Thoracic aorta (tissue), 2 donors: ENCODE measurements around the gene NPAS3. TPM values are rescaled to one million over a fixed set of nuclear protein-coding genes. Genes with fewer than 3 reads are reported as not detected.

Source experiments
- ATAC-seq: fragments of 150-250 bp; one replicate; pipeline ENCODE4 v1.8.0; 2017; ENCODE audit warnings: low read depth; ENCODE audit not compliant: insufficient number of reproducible peaks, low FRiP score
- DNase-seq: peaks from one replicate; pipeline ENCODE4 v3.0.0-alpha.2; 2020; ENCODE audit warnings: low spot score
- H3K27ac ChIP-seq, 2 donors: fragments of 200-600 bp; sonication (generic); 1 replicate in 1 of 2; 2 replicates in 1 of 2; pipeline ENCODE4 v1.5.1; 2016; ENCODE audit warnings: mild to moderate bottlenecking in 2 of 2, moderate library complexity in 2 of 2
- H3K27me3 ChIP-seq: fragments of 200-600 bp; sonication (generic); replicated peaks from 2 replicates; pipeline ENCODE4 v1.6.0; 2016; ENCODE audit warnings: mild to moderate bottlenecking; ENCODE audit not compliant: insufficient read depth
- H3K36me3 ChIP-seq: fragments of 200-600 bp; sonication (generic); one replicate; pipeline ENCODE4 v1.5.1; 2016
- H3K4me1 ChIP-seq, 2 donors: fragments of 200-600 bp; sonication (generic); 1 replicate in 1 of 2; 2 replicates in 1 of 2; pipeline versions ENCODE4 v1.5.1 to v1.6.0; 2016; ENCODE audit warnings: low read depth in 2 of 2, mild to moderate bottlenecking in 1 of 2; ENCODE audit not compliant: control insufficient read depth in 1 of 2
- H3K4me3 ChIP-seq: fragments of 200-600 bp; sonication (generic); 2 replicates; pipeline ENCODE4 v1.5.1; 2016; ENCODE audit warnings: mild to moderate bottlenecking
- H3K9me3 ChIP-seq: fragments of 200-600 bp; sonication (generic); 2 replicates; pipeline ENCODE4 v1.5.1; 2016
- total RNA-seq, 2 donors: library from RNA; depleted of rRNA; stranded (reverse); fragments of >200 nt; gene quantifications; one replicate each; pipeline versions ENCODE4 v1.1.0 to v1.2.3, GENCODE V29; 2016
- TF ChIP-seq, protein P1 (sequence below): fragments of 200-600 bp; sonication (generic); IDR thresholded peaks from one replicate; pipeline ENCODE4 v1.5.1; 2019; ENCODE audit warnings: antibody characterized with exemption

Gene NPAS3
- total RNA-seq, 2 donors from 2014 or later, result 1.1 TPM; not detected in 1

DNA sequence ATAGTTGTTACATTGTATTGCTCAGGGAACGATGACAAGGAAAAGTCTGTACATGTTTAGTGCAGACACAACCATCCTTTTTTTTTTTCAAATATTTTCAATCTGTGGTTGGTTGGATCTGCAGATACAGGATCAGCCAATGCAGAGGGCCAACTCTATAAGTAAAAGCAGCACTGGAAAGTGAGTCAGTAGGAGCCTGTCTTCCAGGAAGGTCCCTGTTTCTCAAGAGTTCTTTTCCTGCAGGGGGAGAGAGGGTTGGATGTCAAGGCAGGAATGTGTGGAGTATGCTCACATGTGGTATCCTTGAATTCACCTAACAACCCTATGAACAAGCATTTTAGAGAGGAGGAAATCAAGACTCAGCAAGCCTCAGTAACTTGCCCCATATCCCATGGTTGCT, 409.1 kb downstream of the NPAS3 start:
- TF ChIP-seq, protein P1, sequence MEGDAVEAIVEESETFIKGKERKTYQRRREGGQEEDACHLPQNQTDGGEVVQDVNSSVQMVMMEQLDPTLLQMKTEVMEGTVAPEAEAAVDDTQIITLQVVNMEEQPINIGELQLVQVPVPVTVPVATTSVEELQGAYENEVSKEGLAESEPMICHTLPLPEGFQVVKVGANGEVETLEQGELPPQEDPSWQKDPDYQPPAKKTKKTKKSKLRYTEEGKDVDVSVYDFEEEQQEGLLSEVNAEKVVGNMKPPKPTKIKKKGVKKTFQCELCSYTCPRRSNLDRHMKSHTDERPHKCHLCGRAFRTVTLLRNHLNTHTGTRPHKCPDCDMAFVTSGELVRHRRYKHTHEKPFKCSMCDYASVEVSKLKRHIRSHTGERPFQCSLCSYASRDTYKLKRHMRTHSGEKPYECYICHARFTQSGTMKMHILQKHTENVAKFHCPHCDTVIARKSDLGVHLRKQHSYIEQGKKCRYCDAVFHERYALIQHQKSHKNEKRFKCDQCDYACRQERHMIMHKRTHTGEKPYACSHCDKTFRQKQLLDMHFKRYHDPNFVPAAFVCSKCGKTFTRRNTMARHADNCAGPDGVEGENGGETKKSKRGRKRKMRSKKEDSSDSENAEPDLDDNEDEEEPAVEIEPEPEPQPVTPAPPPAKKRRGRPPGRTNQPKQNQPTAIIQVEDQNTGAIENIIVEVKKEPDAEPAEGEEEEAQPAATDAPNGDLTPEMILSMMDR, result no peak
- Histone ChIP-seq H3K36me3 (no peaks in the 10 kb centered on the region), H3K4me3 (no peak overlapping the region), H3K27me3 (no peaks in the 10 kb centered on the region), H3K27ac (no peak overlapping the region), H3K9me3 (no peaks in the 10 kb centered on the region), H3K4me1 (no peaks in the 10 kb centered on the region)
- DNase-seq, result no peak
- ATAC-seq, result no peak

DNA sequence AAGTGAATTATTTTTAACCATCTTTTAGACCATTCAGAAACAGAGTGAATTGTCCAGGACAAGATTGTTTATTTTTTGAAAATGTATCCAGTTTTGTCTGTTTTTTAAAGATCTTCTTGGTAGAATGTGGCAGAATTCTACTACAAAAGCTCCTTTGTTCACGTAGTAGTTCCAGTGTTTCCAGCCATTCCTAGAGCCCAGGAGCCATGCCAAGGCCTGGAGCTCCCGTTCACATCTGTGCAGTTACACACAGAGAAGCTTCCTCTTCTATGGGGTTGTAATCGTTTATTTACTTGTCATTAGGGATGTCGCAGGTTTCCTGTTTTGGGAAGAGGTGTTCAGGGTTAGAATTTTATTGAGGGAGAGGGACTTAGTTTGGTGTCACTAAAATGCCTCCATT, 409.8 kb downstream of the NPAS3 start:
- Histone ChIP-seq H3K4me3 (no peak overlapping the region), H3K27ac (no peak overlapping the region), H3K9me3 (no peaks in the 10 kb centered on the region), H3K4me1 (no peaks in the 10 kb centered on the region), H3K27me3 (no peaks in the 10 kb centered on the region), H3K36me3 (no peaks in the 10 kb centered on the region)
- DNase-seq (no peak), ATAC-seq (no peak)
- TF ChIP-seq, protein P1, result no peak

DNA sequence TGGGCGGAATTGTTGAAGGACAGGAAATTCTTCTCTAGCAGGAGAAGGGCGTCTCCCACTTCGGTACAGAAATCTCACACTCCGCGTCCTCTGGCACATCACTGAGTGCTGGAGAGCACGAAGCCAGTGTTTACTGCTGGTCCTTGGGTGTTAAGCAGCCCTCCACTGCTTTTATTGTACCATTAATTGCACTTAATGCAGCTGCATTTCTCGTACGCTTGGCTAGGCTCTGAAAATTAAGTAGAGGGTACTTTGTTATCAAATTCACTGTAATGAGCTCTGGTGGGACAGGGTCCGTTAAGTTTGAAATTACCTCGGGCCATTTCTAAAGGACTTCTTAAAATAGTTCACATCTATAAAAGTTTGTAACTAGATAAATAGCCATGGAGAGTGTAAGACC, 411.2 kb downstream of the NPAS3 start:
- TF ChIP-seq, protein P1, result no peak
- Histone ChIP-seq H3K9me3 (no peaks in the 10 kb centered on the region), H3K36me3 (no peaks in the 10 kb centered on the region), H3K27ac (no peak overlapping the region), H3K27me3 (no peaks in the 10 kb centered on the region), H3K4me1 (no peaks in the 10 kb centered on the region), H3K4me3 (no peak overlapping the region)
- ATAC-seq (no peak), DNase-seq (no peak)

DNA sequence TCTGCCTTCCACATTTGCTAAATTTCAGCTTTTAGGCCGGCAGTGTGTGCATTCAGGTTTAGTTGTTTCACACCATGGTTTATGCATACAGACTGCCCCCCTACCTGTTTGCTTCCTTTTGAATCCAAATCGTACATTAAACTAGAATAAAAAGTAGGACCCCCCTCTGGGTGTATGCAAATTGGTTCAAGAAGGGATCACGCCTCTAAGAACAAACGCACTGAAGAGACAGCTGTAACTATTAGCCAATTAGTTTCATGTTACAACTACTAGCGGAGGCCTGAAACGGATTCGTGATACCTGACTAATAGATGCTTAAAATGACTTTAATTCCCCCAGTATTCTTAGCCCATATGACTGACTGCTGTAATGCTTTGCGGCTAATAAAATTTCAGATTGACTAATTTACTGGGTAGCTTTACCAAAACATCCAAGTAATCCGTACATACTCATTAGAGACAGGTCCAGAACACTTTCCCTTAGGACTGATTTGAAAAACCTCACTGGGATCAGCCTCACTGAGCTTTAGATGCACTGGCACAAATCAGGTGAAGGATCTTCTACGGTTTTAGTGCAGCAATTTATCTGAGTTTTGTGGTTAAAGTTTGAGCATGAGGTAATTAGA, 411.8 kb downstream of the NPAS3 start:
- no peak for ATAC-seq
- H3K27ac ChIP-seq, result no peak overlapping the region
- H3K4me1 ChIP-seq, result no peaks in the 10 kb centered on the region
- no peak overlapping the region for H3K4me3 ChIP-seq
- no peaks in the 10 kb centered on the region for H3K27me3 ChIP-seq
- no peaks in the 10 kb centered on the region for H3K9me3 ChIP-seq
- no peaks in the 10 kb centered on the region for H3K36me3 ChIP-seq
- TF ChIP-seq, protein P1, result no peak
- DNase-seq, result no peak

DNA sequence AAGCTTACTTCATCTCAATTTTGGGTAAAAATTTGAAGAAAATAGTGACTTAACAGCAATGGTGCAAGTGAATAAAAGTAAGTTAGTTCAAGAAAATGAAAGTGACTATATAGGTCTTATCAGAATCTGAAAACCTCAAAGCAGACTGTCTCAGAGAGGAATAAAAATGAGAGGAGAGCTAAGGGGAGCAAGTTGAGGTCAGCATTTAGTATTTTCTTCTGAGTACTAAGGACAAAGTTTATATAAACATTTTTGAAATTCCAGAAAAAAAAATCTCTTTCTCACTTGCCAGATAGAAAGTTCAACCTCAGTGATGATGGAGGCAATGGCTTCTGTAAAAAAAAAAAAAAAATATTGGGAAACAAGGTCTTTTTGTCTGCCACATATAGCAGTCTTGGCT, 414.1 kb downstream of the NPAS3 start:
- H3K36me3 ChIP-seq, result no peaks in the 10 kb centered on the region
- no peak for ATAC-seq

More for the DNA sequence above, 414.1 kb downstream of the NPAS3 start:
- DNase-seq, result no peak
- no peaks in the 10 kb centered on the region for H3K9me3 ChIP-seq
- TF ChIP-seq, protein P1, result no peak
- no peak overlapping the region for H3K4me3 ChIP-seq
- H3K27ac ChIP-seq, result no peak overlapping the region
- H3K27me3 ChIP-seq, result no peaks in the 10 kb centered on the region
- no peaks in the 10 kb centered on the region for H3K4me1 ChIP-seq
